Activated CD8-positive, alpha-beta T cell treated with anti-CD3 and anti-CD28 coated beads for 36 hours (primary cell): ENCODE measurements around the gene NCKAP5L. TPM values are rescaled to one million over a fixed set of nuclear protein-coding genes. Genes with fewer than 3 reads are reported as not detected.
"Not testable (repeated sequence)": the region's sequence is repeated elsewhere in the genome, so short reads cannot be mapped to it uniquely, and the experiment has no call there.

Experiments used
- ATAC-seq: fragments of 200-7000 bp; cut with Tn5 transposase; one replicate; pipeline ENCODE4 v1.10.0; 2021; ENCODE audit warnings: mild to moderate bottlenecking, moderate library complexity
- CTCF ChIA-PET: fragments of 350-600 bp; sonication (Branson Sonifier 250); formaldehyde crosslinking; loops from one replicate; lab custom pipeline; 2021; ENCODE audit warnings: antibody characterized with exemption; lab: Charles Lee
- POLR2A ChIA-PET: fragments of 350-600 bp; sonication (Branson Sonifier 250); formaldehyde crosslinking; loops from one replicate; lab custom pipeline; 2021; ENCODE audit warnings: antibody characterized with exemption; lab: Charles Lee
- DNase-seq: peaks from one replicate; pipeline ENCODE4 v3.0.0-alpha.2; 2020
- H3K27ac Mint-ChIP-seq: one replicate; pipeline ENCODE4 v1.8.0; 2021; ENCODE audit warnings: mild to moderate bottlenecking, mixed read lengths
- H3K27me3 Mint-ChIP-seq: one replicate; pipeline ENCODE4 v1.8.0; 2021; ENCODE audit warnings: mixed read lengths
- H3K36me3 Mint-ChIP-seq: one replicate; pipeline ENCODE4 v1.8.0; 2021; ENCODE audit warnings: low read depth, mixed read lengths
- H3K4me1 Mint-ChIP-seq: one replicate; pipeline ENCODE4 v1.8.0; 2021; ENCODE audit warnings: low read depth, mixed read lengths
- H3K4me3 Mint-ChIP-seq: one replicate; pipeline ENCODE4 v1.8.0; 2021; ENCODE audit warnings: mild to moderate bottlenecking, moderate library complexity, mixed read lengths
- H3K9me3 Mint-ChIP-seq: one replicate; pipeline ENCODE4 v1.8.0; 2021; ENCODE audit warnings: mixed read lengths
- CTCF ChIP-seq: fragments of 200-600 bp; IDR thresholded peaks from one replicate; pipeline ENCODE4 v1.8.0; 2022; ENCODE audit warnings: antibody characterized with exemption, mild to moderate bottlenecking
- intact Hi-C: fragments of 100-400 bp; cut with micrococcal nuclease; formaldehyde crosslinking; loops from one replicate; pipeline ENCODE4 v1.10.0; 2022
- total RNA-seq, 2 experiments: library from RNA; stranded (reverse); gene quantifications; one replicate each; pipeline ENCODE4 v1.2.3, GENCODE V29; 2021

The NCKAP5L gene
- total RNA-seq, 2 experiments from 2014 or later = 5.5 to 5.7 TPM

- intact Hi-C loops = no loop called here
- DNase-seq (no peak), ATAC-seq (no peak)
- no peak for TF ChIP-seq CTCF
- Mint-ChIP-seq H3K4me1 (no peaks in the 10 kb centered on the region), H3K36me3 (no peaks in the 10 kb centered on the region), H3K27me3 (peaks cover 10% of the 10 kb centered on the region), H3K27ac (no peak overlapping the region), H3K9me3 (peaks cover 5% of the 10 kb centered on the region), H3K4me3 (no peak overlapping the region)
- ChIA-PET POLR2A (interaction anchor here (1.1 kb wide), 1 partner anchor 43 kb away, joined by 3 read pairs; the partner anchor contains the start of gene TMBIM6), CTCF (interaction anchor here (1.0 to 3.3 kb wide), 3 partner anchors 15 to 30 kb away, joined by 3 to 8 read pairs (median 3); no protein-coding TSS in a partner anchor)
Measured at GRCh38 chr12:49784756-49785409, 43.3 kb downstream of the NCKAP5L start.

- Mint-ChIP-seq H3K4me3 (no peak overlapping the region), H3K27ac (no peak overlapping the region), H3K4me1 (no peaks in the 10 kb centered on the region), H3K36me3 (no peaks in the 10 kb centered on the region), H3K27me3 (peaks cover 13% of the 10 kb centered on the region), H3K9me3 (peaks cover 5% of the 10 kb centered on the region)
- TF ChIP-seq CTCF = no peak
- DNase-seq = no peak
- intact Hi-C loops = no loop called here
- ChIA-PET POLR2A (interaction anchor here (1.1 kb wide), 1 partner anchor 42 kb away, joined by 3 read pairs; the partner anchor contains the start of gene TMBIM6), CTCF (interaction anchor here (0.7 to 3.3 kb wide), 6 partner anchors 20 to 84 kb away, joined by 3 to 8 read pairs (median 3); partner anchors contain the start of gene TMBIM6)
- ATAC-seq = no peak
Measured at GRCh38 chr12:49783917-49784676, 44.1 kb downstream of the NCKAP5L start.

- ATAC-seq, intact Hi-C loops, H3K9me3 Mint-ChIP-seq, H3K4me3 Mint-ChIP-seq, H3K36me3 Mint-ChIP-seq, H3K27ac Mint-ChIP-seq, DNase-seq: not testable (repeated sequence)
- peaks cover 15% of the 10 kb centered on the region for H3K27me3 Mint-ChIP-seq
- ChIA-PET CTCF (interaction anchor here (1.0 to 5.4 kb wide), 5 partner anchors 40 to 258 kb away, joined by 3 to 91 read pairs (median 4); partner anchors contain the start of genes BCDIN3D and TMBIM6), POLR2A (interaction anchor here (0.6 kb wide), 1 partner anchor 24 kb away, joined by 3 read pairs; no protein-coding TSS in a partner anchor)
- peaks cover 13% of the 10 kb centered on the region for H3K4me1 Mint-ChIP-seq
Measured at GRCh38 chr12:49780914-49781313, 47.3 kb downstream of the NCKAP5L start.

- ATAC-seq = no peak
Measured at GRCh38 chr12:49779581-49779980, 48.6 kb downstream of the NCKAP5L start.

More at GRCh38 chr12:49779581-49779980, 48.6 kb downstream of the NCKAP5L start:
- no peaks in the 10 kb centered on the region for H3K9me3 Mint-ChIP-seq
- DNase-seq = no peak
- H3K27ac Mint-ChIP-seq = no peak overlapping the region
- peaks cover 13% of the 10 kb centered on the region for H3K4me1 Mint-ChIP-seq
- no peaks in the 10 kb centered on the region for H3K36me3 Mint-ChIP-seq
- H3K27me3 Mint-ChIP-seq = peaks cover 15% of the 10 kb centered on the region
- intact Hi-C loops = no loop called here
- ChIA-PET POLR2A (no interaction called here), CTCF (interaction anchor here (1.4 to 5.4 kb wide), 5 partner anchors 14 to 166 kb away, joined by 3 to 91 read pairs (median 27); no protein-coding TSS in a partner anchor)
- TF ChIP-seq CTCF = no peak
- no peak overlapping the region for H3K4me3 Mint-ChIP-seq
